GM18951 (cell line): Measurements from ENCODE around the gene CSTF1.

Experiments
- POLR2A ChIP-seq: IDR thresholded peaks from 4 replicates; pipeline ENCODE4 v1.6.1; 2011; ENCODE audit warnings: mild to moderate bottlenecking; ENCODE audit not compliant: insufficient read length, insufficient read depth; ENCODE audit errors: extremely low read depth
- in situ Hi-C: fragments of 300-500 bp; cut with MboI; formaldehyde crosslinking; loops from one replicate; pipeline ENCODE4 v1.12.0; 2022; ENCODE audit warnings: low sequenced_read_pairs, mixed read lengths, inconsistent platforms; ENCODE audit not compliant: unreplicated experiment

CSTF1 gene

GRCh38 chr20:56392132-56392880 is at the start of gene CSTF1, which contains the start of gene AURKA:
Gene CSTF1, plus strand, starts transcription at chr20:56392645. Its CDS starts 2,908 bp downstream, at chr20:56395553.
Gene AURKA, minus strand, starts transcription at chr20:56392215. Its CDS starts 4,018 bp downstream, at chr20:56388197.
- TF ChIP-seq POLR2A = peak; percentile 62
- in situ Hi-C loops = no loop called here

DNA sequence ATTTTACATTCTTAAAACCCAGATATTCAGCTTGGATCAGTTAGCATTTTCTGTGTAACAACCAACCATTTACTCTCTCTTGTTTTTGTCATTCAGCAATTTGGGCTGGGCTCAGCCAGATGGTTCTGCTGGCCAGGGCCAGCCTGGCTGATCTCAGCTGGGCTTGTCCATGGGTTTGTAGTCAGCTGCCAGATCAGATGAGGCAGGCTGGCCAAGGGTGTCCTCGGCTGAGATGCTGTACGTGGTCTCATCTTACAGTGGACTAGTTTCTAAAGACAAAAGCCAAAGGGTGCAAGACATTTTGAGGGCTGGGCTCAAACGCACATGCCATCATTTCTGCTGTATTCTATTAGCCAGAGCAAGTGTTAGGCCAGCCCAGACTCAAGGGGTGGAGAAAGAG is 49.7 kb upstream of the CSTF1 start:
- in situ Hi-C loops = loop anchor here (25.0 kb wide), 1 partner anchor 1655 kb away; no protein-coding TSS in a partner anchor
- TF ChIP-seq POLR2A = no peak

DNA sequence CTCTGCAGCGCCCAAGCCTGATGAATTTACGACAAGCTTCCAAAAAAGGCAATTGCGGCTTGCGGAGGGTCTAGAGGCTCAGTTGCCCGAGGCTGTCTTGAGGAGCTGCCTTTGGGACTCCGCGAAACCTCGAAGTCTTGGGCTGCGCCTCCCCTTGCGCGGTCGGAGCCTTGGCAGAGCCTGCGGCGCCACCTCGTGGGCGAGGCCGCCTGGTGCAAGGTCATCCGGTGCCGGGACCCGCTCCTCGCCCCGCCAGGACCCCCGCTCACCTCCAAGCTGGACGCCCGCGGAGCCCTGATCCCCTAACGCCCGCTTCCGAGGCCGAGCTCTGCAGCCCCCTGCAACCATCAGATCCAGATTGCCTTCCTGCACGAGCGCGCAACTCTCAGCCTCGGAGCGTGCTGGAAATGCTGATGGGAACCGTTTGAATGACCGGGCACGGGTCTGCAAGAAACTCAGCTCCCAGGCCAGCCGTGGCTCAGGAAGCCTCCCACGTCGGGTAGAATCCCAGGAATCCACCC is 48.5 kb upstream of the CSTF1 start:
- TF ChIP-seq POLR2A = no peak
- in situ Hi-C loops = loop anchor here (25.0 kb wide), 1 partner anchor 1657 kb away; no protein-coding TSS in a partner anchor

DNA sequence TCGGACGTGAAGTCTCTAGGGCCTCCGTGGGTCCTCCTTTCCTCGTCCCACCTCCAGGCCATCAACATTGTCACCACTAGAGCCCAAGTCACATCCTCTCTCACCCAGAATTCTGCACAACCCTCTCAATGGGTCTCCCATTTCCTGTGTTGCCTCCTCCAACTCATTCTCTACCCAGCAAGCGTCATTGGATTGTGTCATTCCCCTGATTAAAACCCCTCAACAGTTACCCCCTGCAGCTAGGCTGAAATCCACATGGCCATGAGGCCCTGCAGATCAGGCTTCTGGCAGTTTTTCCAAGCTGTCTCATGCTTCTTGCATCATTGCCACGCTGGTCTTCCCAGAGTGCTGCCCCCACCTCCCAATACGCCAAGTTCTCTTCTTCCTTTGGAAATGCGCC is 46.5 kb upstream of the CSTF1 start:
- TF ChIP-seq POLR2A = no peak
- in situ Hi-C loops = loop anchor here (25.0 kb wide), 1 partner anchor 1659 kb away; no protein-coding TSS in a partner anchor

DNA sequence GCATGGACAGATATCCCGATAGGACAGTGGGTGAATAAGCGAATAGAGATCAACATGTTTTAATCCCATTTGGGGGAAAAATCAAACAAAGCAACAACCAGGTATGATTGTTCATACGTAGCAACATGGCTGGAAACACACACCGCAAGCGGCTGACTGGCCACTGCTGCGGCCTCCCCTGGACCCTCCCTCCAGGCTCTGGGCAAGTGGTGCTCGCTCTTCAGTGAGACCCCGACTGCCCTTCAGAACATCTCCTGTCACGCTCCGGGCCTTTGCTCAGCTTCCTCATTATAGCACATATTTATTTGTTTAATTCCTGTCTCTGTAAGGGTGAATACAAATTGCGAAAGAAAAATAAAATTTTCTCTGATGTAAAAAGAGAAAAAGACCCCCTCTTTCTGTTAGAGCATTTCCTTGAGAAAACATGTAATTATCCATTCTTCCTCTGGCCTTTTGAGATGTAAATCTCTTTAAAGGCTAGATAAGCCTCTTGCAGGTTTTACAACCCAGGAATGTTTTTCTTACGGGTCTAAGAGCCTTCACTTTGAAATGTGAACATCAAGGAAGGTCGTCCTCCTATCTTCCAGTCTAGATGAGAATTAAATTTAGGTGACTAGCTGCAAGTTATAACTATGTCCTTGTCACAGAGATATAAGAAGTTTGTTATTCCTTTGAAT is 44.7 kb upstream of the CSTF1 start:
- TF ChIP-seq POLR2A = no peak
- in situ Hi-C loops = loop anchor here (25.0 kb wide), 1 partner anchor 1660 kb away; no protein-coding TSS in a partner anchor

DNA sequence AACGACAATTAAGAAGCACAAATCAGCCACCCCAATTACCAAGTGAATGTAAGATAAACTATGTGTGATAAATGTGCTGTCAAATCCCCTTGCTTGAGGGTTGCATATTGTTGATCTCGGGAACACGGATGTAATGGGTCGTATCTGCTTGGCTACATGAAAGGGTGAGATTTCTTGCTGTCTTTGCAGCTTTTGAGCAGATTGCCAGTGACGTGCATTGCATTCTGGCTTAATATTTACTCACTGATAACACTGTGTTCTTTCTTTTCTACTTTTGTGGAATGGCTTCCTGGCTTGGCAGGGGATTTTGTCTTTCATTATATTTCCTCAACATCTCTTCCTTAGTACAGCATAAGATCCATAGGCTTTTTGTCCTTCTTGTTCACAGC is 44.1 kb upstream of the CSTF1 start:
- no peak for TF ChIP-seq POLR2A
- in situ Hi-C loops = loop anchor here (25.0 kb wide), 1 partner anchor 1661 kb away; no protein-coding TSS in a partner anchor

DNA sequence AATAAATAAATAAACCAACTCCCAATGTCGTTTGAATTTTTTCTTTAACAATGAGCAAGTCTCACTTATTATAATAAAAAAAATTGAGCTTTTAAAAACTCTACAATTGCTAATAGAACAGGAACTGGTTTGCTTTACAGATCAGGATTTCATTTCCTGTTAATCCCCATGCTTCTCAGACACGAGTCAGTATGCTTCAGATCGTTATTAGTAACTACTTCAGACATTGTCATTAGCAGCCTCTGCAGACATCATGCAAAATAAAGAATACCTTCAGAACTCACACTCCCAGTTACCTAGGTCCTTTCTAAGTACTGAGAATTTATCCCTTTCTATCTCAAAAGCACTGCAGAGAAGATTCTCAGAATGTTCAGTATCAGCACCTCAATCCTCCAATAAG is 43.7 kb upstream of the CSTF1 start:
- in situ Hi-C loops = loop anchor here (25.0 kb wide), 1 partner anchor 1661 kb away; no protein-coding TSS in a partner anchor
- TF ChIP-seq POLR2A = no peak

GRCh38 chr20:56350842-56351241 is 41.6 kb upstream of the CSTF1 start:
- in situ Hi-C loops = no loop called here
- no peak for TF ChIP-seq POLR2A

- in situ Hi-C loops = no loop called here
- no peak for TF ChIP-seq POLR2A
Observed at GRCh38 chr20:56352345-56353055, 39.9 kb upstream of the CSTF1 start.

DNA sequence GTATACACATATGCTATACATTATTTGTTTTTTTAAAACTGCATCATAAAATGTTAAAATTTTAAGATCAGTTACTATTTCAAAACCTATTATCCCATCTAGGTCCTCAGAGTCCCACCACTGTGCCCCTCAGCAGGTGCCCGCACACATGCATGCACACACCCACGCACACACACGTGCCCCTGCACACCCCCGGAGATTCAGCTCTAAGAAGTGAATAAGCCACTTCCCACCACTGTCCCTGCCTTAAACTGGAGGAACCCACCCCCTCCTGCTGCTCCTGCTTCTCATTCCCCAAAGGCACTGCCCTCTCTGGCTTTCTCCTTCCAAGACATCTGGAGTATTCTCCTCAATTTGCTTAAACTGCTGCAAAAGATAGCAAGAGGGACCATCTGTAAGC is 39.1 kb upstream of the CSTF1 start:
- in situ Hi-C loops = no loop called here
- TF ChIP-seq POLR2A = no peak

DNA sequence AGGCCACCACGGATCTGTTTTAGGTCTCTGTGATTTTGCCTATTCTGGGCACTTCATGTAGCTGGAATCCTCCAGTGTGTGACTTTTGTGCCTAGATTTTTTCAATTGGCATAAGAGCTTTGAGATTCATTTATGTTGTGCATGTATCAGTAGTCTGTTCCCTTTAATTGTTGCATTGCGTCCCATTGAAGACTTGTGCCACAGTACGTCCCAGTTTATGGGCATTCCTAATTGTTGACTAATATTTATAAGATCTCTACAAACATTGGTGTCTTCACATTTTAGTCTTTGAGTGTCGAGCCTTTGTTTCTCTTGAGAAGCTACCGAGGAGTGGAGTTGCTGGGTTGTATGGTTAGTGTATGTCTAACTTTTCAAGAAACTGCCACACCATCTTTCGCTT is 34.4 kb upstream of the CSTF1 start:
- in situ Hi-C loops = no loop called here

GRCh38 chr20:56358600-56359211 is 33.7 kb upstream of the CSTF1 start, which contains the start of gene FAM210B:
Gene FAM210B, plus strand, starts transcription at chr20:56358974. Its CDS starts 32 bp downstream, at chr20:56359006.
- in situ Hi-C loops = no loop called here
- peak; percentile 37 for TF ChIP-seq POLR2A

More for the DNA sequence above, 34.4 kb upstream of the CSTF1 start:
- no peak for TF ChIP-seq POLR2A
